NB4 (cell line): ENCODE measurements around the gene PDX1.

Experiments
- CTCF ChIP-seq: IDR thresholded peaks from one replicate; pipeline ENCODE4 v1.5.1; 2012; ENCODE audit warnings: low read depth, low read length
- MYC ChIP-seq: IDR thresholded peaks from 2 replicates; pipeline ENCODE4 v1.6.1; 2011; ENCODE audit warnings: low read depth, low read length
- POLR2A ChIP-seq: IDR thresholded peaks from 2 replicates; pipeline ENCODE4 v1.6.1; 2011; ENCODE audit warnings: mild to moderate bottlenecking; ENCODE audit not compliant: insufficient read length; ENCODE audit errors: extremely low read depth

DNA sequence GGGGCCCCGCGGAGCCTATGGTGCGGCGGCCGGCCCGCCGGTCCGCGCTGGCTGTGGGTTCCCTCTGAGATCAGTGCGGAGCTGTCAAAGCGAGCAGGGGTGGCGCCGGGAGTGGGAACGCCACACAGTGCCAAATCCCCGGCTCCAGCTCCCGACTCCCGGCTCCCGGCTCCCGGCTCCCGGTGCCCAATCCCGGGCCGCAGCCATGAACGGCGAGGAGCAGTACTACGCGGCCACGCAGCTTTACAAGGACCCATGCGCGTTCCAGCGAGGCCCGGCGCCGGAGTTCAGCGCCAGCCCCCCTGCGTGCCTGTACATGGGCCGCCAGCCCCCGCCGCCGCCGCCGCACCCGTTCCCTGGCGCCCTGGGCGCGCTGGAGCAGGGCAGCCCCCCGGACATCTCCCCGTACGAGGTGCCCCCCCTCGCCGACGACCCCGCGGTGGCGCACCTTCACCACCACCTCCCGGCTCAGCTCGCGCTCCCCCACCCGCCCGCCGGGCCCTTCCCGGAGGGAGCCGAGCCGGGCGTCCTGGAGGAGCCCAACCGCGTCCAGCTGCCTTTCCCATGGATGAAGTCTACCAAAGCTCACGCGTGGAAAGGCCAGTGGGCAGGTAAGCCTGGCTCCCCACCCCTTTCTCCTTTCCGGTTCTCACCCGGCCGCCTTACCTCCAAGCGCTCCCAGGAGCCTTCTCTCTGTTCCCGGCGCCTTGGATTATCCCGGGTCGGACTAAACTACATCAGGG is at the start of gene PDX1:
- TF ChIP-seq CTCF (no peak), MYC (no peak), POLR2A (no peak)
